SK-N-SH treated with all-trans-retinoic acid at 6 μM for 48 hours (cell line): ENCODE data around the gene CHST12.

Experiments used
- SNAI2 ChIP-seq: fragments of 250-450 bp; sonication (Bioruptor Pico); IDR thresholded peaks from 2 replicates; pipeline ENCODE4 v1.5.0; 2020; ENCODE audit warnings: mild to moderate bottlenecking, moderate library complexity
- TOX ChIP-seq: fragments of 250-450 bp; sonication (Bioruptor Pico); IDR thresholded peaks from 2 replicates; pipeline ENCODE4 v1.8.0; 2021; ENCODE audit warnings: mild to moderate bottlenecking, moderate library complexity, borderline replicate concordance
- ZC3H10 ChIP-seq: fragments of 250-450 bp; sonication (Bioruptor Pico); IDR thresholded peaks from 2 replicates; pipeline ENCODE4 v1.5.1; 2021; ENCODE audit warnings: mild to moderate bottlenecking, moderate library complexity
- ZNF565 ChIP-seq: fragments of 450-650 bp; formaldehyde crosslinking; conservative IDR thresholded peaks from 2 replicates; pipeline ENCODE4 v1.5.0; 2020; ENCODE audit warnings: low read depth, mild to moderate bottlenecking, moderate library complexity
- ZNF70 ChIP-seq: fragments of 450-650 bp; formaldehyde crosslinking; IDR thresholded peaks from 2 replicates; pipeline ENCODE4 v1.5.0; 2020; ENCODE audit warnings: mild to moderate bottlenecking, moderate library complexity

DNA sequence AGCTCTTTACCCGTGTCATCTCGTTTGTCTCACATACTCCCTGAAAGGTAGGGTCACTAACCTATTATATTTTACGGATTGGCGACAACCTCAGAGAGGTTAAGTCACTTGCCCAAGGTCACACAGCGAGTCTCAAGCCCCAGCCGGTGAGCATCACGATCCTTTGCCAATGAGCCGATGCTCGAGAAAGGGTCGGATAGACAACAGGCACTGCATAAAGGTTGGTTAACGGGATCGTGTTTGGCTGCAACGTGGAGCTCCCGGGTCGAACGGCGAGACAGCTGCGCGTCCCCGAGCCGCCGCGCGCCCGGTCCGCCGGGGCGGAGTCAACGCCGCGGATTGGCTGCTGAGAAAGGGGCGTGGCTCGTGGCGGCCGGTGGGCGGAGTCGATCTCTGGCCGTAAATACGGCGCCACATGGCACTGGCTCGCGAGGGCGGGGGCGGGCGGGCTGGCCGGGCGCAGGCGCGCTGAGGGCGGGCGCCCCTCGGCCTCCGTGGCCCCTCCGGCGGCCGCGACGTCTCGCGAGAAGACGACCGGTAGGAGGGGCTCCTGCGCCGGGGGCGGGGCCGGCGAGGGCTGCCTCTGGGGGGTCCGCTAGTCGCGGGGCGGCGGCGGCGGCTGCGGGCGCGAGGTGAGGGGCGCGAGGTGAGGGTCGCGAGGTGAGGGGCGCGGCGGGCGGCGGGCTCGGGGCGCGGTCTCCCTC is at the start of gene CHST12:
- TF ChIP-seq ZNF565 (no peak), ZNF70 (CRISPR knock-in tag) (no peak; the same call in 1 of the 2 replicates), ZC3H10 (CRISPR knock-in tag) (no peak), TOX (CRISPR knock-in tag) (no peak), SNAI2 (CRISPR knock-in tag) (no peak)
